G401 (cell line): ENCODE results near the gene CAMKK1. TPM values are rescaled to one million over a fixed set of nuclear protein-coding genes. Genes with fewer than 3 reads are reported as not detected.
A peak's percentile ranks its signal among the peaks of the same experiment; 100 is the strongest.
"Not testable (repeated sequence)": the region's sequence is repeated elsewhere in the genome, so short reads cannot be mapped to it uniquely, and the experiment has no call there.

ENCODE experiments used
- DNase-seq: peaks from one replicate; pipeline ENCODE4 v3.0.0-alpha.2; 2015; ENCODE audit warnings: low spot score
- in situ Hi-C: cut with HindIII; loops from 2 replicates; pipeline ENCODE4 v1.10.0; 2016; ENCODE audit warnings: low sequenced_read_pairs, mixed read lengths
- total RNA-seq: library from RNA; depleted of rRNA; stranded (reverse); fragments of >200 nt; shearing (Covaris generic); gene quantifications from 2 replicates; pipeline ENCODE4 v1.2.3, GENCODE V29; 2014

Gene CAMKK1
- total RNA-seq, 1 experiment from 2014 or later = 3.4 TPM

DNA sequence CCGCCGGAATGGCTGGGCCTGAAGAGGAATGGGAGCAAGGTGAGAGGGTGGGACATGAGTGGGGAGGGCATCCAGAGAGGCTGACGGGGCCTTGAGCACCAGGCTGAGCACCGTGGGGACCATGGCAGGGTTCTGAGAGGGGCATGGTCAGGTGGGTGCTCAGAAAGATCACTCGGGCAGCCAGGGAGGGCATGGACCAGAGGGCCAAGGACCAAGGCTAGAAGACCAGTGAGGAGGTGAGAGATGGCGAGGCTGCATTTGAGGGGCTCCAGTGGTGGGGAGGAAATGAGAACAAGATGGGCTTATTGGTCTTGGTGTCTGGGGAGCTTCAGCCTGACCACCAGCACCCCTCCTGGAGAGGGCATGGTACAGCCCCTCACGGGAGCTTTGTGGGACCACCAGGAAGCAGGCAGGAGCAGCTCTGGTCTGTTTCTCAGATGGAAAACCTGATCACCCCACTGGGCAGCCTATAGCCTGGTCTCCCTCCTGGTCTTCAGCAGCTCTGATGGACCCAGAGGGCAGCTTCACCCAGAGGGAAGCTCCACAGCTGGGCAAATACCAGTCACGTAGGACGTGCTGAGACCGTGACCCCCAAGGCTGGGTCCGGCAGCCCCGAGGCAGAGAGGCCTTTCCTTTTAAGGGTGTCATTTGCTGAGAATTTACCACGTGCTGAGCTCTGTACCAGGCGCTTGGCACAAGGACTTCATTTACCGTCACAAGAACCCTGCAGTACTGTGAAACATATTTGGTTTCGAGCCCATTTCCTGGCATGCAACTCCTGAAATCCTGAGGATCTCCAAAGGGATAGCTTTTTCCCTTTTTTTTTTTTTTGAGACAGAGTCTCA lies 35.4 kb downstream of the CAMKK1 start:
- no peak for DNase-seq
- in situ Hi-C loops = loop anchor here (25.0 kb wide), 1 partner anchor 155 kb away; no protein-coding TSS in a partner anchor

- in situ Hi-C loops = loop anchor here (25.0 kb wide), 1 partner anchor 158 kb away; no protein-coding TSS in a partner anchor
Observed at GRCh38 chr17:3854204-3854603, 38.6 kb downstream of the CAMKK1 start.

DNA sequence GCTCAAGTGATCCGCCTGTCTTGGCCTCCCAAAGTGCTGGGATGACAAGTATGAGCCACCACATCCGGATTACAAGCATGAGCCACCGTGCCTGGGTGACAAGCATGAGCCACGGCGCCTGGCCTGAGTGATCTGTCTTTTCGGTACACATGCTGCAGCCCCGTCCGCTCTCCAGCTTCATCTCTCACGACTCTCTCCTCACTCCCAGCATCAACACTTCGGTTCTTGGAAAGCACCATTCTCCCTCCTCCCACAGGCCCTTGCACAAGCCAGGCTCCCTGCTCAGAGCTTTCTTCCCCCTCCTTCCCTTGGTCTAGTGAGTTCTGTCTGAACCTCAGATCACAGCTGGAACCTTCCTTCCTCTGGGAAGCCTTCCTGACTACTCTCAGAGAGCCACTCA lies 40.3 kb downstream of the CAMKK1 start:
- in situ Hi-C loops = loop anchor here (25.0 kb wide), 1 partner anchor 160 kb away; no protein-coding TSS in a partner anchor
- DNase-seq = no peak

More at GRCh38 chr17:3854204-3854603, 38.6 kb downstream of the CAMKK1 start:
- DNase-seq = not testable (repeated sequence)

GRCh38 chr17:3851461-3852100 lies 41.3 kb downstream of the CAMKK1 start:
- in situ Hi-C loops = loop anchor here (25.0 kb wide), 1 partner anchor 161 kb away; no protein-coding TSS in a partner anchor
- no peak for DNase-seq

GRCh38 chr17:3848229-3848835 lies 44.5 kb downstream of the CAMKK1 start:
- in situ Hi-C loops = no loop called here
- no peak for DNase-seq

GRCh38 chr17:3847165-3847670 lies 45.6 kb downstream of the CAMKK1 start:
- in situ Hi-C loops = no loop called here
- DNase-seq = no peak

DNA sequence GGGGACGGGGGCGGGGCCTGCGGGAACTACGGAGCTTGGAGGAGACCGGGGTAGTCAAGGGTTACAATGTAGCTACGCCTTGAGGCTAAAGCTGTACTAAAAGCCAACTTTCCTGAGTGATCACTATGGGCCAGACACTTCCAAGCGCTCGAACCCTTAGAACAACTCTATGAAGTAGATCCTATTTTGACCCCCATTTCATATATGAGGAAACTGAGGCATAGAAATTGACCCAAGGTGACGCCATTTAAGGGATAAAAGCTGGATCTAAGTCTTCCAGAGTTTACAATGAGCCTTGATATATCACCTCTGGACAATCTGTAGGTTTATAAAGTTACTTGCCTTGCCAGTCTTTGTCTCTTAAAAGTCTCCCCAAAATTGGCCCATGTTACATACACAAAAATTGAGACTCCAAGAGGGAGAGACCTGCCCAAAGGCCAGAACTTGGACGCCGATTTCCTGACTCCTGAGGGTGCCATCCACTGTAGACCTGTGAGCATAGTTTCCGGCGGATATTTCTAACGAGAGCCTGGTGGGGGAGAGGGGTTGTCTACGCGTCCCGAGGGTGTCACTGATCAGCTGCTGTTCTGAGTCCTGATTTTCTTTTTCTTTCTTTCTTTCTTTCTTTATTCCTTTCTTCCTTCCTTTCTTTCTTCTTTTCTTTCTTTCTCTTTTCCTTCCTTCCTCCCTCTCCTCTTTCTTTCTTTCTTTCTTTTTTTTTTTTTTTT lies 46.3 kb downstream of the CAMKK1 start:
- in situ Hi-C loops = no loop called here
- DNase-seq = no peak

DNA sequence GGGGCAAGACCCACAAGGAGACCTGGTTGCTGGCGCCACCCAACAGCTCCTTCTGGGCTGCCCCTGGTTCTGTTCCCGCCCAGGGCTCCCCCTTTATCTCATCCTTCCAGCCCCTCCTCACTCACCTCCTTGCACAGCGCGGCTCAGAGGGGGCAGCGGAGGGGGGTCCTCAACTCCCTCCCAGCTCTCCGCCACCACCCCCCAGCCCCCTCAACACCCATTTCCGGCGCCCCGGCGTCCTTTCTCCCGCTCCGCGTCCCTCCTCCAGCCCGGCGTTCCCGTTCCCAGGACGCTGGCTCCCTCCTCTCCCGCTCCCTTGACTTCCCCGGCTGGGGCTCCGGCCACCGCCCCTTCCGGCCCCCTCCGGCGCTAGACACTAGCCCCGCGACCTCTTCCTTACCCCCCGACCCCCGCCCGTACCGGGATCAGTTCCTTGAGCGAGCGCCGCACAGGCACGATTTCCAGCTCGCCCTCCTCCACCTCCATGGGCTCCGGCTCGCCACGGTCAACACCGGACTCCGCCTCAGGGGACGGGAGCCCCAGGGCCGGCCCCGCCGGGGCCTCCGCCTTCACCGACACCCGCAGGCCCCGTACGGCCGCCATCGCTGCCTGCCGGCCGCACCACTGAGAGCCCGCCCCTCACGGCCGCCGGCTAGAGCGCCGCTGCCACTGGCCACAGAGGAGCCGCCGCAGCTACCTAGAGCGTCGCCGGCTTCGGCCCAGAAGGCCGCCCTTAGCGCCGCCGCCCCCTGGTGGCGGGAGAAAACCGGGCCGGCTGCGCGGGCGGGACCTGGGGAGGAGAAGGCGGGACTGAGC lies 47.0 kb downstream of the CAMKK1 start, which contains the start of gene NCBP3:
Gene NCBP3, minus strand, starts transcription at position 626 of the 816 bp plus-strand sequence. Its CDS starts 23 bp downstream, at position 603.
- peak; percentile 92 for DNase-seq
- in situ Hi-C loops = no loop called here

DNA sequence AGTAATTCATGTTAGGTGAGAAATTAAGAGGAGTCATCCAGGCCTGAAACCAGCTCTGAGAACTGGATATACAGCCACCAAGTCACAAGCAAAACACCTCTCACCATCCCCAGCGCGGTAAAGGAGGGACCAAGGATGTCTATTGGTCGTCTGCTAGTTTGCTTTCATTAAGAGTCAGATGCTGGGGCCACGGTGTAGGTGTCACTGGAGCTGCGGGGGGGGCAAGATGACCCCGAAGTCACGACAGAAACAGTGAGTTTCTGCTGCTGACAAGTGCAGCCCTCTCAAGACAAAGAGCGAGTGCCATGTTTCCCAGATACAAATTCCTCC lies 47.6 kb downstream of the CAMKK1 start:
- in situ Hi-C loops = no loop called here
- DNase-seq = peak; percentile 42

DNA sequence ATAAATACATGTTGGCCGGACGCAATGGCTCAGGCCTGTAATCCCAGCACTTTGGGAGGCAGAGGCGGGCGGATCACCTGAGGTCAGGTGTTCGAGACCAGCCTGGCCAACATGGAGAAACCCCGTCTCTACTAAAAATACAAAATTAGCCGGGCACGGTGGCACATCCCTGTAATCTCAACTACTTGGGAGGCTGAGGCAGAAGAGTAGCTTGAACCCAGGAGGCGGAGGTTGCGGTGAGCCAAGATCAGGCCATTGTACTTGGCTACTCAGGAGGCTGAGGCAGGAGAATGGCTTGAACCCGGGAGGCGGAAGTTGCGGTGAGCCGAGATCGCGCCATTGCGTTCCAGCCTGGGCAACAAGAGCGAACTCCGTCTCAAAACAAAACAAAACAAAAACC lies 48.3 kb downstream of the CAMKK1 start:
- in situ Hi-C loops, DNase-seq: not testable (repeated sequence)

- in situ Hi-C loops = no loop called here
- DNase-seq = peak; percentile 23
Observed at GRCh38 chr17:3843935-3844516, 48.8 kb downstream of the CAMKK1 start.

GRCh38 chr17:3838206-3838605 lies 54.6 kb downstream of the CAMKK1 start:
- DNase-seq = no peak
- in situ Hi-C loops = no loop called here

DNA sequence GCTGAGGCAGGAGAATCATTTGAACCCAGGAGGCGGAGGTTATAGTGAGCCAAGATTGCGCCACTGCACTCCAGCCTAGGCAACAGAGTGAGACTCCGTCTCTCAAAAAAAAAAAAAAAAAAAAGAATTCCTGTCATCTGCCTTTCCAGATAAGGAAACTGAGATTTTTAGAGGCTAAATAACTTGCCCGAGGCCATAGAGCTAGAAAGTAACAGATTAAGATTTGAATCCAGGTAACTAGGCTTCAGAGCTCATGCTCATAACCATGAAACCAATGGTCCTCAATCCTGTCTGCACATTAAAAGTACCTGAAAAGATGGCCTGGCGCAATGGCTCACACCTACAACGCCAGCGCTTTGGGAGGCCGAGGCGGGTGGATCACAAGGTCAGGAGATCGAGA lies 56.3 kb downstream of the CAMKK1 start:
- no peak for DNase-seq
- in situ Hi-C loops = no loop called here

DNA sequence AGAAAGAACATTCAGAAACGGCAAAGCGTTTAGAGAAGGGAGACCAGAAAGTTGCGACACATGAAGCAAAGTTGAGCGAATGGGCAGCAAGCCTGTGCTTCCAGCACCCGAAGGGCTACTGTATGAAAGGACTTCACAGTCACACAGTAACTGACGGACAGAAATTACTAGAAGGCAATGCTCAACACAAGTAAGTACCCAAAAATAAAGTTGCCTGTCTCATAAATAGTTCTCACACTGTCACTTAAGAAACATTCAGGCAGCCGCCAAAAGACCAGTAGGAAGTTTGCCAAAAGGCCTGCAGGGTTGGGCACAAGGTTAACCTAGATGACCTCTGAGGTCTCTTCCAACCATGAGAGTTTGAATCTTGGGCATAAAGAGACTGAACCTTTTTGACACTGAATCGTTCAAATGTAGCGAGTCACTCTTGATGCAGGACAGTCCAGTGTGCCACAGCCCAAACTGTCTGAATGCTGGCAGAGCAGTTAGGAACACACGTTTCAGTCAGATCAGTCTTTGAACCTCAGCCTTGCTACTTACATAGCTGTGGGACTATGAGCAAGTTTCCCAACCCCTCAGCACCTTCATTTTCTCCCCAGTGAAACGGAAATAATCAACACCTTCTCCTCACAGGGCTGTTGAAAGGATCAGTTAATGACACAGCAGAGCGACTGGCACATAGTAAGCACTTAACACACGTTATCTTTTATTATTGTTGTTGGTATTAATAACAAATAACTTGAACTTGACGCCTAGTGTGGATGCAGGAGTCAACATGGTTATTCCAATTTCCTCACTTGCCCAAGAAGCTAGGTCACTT lies 57.2 kb downstream of the CAMKK1 start:
- DNase-seq = no peak
- in situ Hi-C loops = no loop called here

- DNase-seq = no peak
- in situ Hi-C loops = no loop called here
Observed at GRCh38 chr17:3834811-3835210, 58.0 kb downstream of the CAMKK1 start.

- in situ Hi-C loops = no loop called here
- DNase-seq = no peak
Observed at GRCh38 chr17:3828852-3829232, 64.0 kb downstream of the CAMKK1 start.

GRCh38 chr17:3828151-3828851 lies 64.6 kb downstream of the CAMKK1 start:
- in situ Hi-C loops = no loop called here

More at GRCh38 chr17:3828151-3828851, 64.6 kb downstream of the CAMKK1 start:
- no peak for DNase-seq
